SJCRH30 (cell line): ENCODE measurements around the gene TMEM221. TPM values are rescaled to one million over a fixed set of nuclear protein-coding genes. Genes with fewer than 3 reads are reported as not detected.

Experiments
- DNase-seq, 2 experiments: peaks; one replicate each; pipeline ENCODE4 v3.0.0-alpha.2; 2015 to 2020
- H3K27ac ChIP-seq: fragments of 250-450 bp; sonication (Bioruptor Pico); 2 replicates; pipeline ENCODE4 v1.5.1; 2020; ENCODE audit warnings: mild to moderate bottlenecking, moderate library complexity
- H3K27me3 ChIP-seq: fragments of 250-450 bp; sonication (Bioruptor Pico); 2 replicates; pipeline ENCODE4 v1.5.1; 2020; ENCODE audit warnings: mild to moderate bottlenecking, moderate library complexity
- H3K36me3 ChIP-seq: fragments of 250-450 bp; sonication (Bioruptor Pico); 2 replicates; pipeline ENCODE4 v1.5.1; 2020; ENCODE audit warnings: mild to moderate bottlenecking, moderate library complexity
- H3K4me1 ChIP-seq: fragments of 250-450 bp; sonication (Bioruptor Pico); 2 replicates; pipeline ENCODE4 v1.5.1; 2020; ENCODE audit warnings: mild to moderate bottlenecking, moderate library complexity
- H3K4me3 ChIP-seq: fragments of 250-450 bp; sonication (Bioruptor Pico); 2 replicates; pipeline ENCODE4 v1.5.1; 2020; ENCODE audit warnings: mild to moderate bottlenecking, moderate library complexity
- H3K9me3 ChIP-seq: fragments of 250-450 bp; sonication (Bioruptor Pico); replicated peaks from 2 replicates; pipeline ENCODE4 v1.5.1; 2020; ENCODE audit warnings: mild to moderate bottlenecking, moderate library complexity
- total RNA-seq: library from RNA; depleted of rRNA; stranded (reverse); fragments of >200 nt; shearing (Covaris generic); gene quantifications from 2 replicates; pipeline ENCODE4 v1.2.3, GENCODE V29; 2014; rRNA removed

Gene TMEM221
- total RNA-seq, result 0.10 TPM in 1 of 2 replicates, not detected in the other

DNA sequence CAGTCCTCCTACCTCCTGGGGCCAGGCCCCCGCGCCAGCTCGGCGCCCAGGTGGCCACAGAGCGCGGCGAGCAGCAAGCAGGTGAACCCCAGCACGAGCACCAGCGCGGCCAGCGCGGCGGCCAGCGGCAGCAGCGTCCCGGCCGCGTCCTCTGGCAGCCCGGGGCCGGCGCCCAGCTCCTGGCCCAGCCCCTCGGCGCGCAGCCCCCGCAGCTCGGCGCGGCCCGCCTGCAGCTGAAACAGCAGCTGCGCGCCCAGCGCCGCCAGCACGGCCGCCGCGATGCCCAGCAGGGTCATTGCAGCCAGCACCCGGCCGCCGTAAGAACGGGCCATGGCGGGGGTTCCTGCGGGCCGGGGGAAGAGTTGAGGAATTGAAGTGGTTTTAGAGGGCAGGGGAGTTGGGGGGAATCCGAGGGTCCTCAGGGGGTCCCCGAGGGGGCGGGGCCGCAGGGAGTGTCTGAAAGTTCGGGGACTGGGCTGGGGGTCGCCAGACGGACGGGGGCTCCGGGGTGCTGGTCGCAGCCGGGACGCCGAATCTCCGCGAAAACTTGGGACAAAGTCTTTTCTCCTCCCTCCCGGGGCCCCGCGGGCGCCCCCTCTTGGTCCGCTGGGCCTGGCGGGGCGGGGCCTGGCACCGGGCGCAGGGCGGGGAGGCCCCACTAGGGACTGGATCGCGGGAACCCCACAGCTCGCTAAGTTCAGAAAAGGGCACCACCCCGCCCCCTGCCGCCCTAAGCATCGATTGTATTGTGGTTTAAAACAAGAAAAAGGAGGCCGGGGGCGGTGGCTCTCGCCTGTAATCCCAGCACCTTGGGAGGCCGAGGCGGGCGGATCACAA is at the start of gene TMEM221:
TSS of gene TMEM221 (minus strand) at position 538 of the 837 bp plus-strand sequence. CDS start at position 332, 206 bp downstream.
- no peak within 1 kb of the TSS for H3K27ac ChIP-seq
- H3K4me1 ChIP-seq, result no peaks in the 10 kb centered on the region
- DNase-seq, result peak; percentile 59 to 62
- no peaks in the 10 kb centered on the region; the same call in 1 of the 2 replicates for H3K9me3 ChIP-seq
- peaks cover 8% of the 10 kb centered on the region for H3K27me3 ChIP-seq
- H3K36me3 ChIP-seq, result no peaks in the 10 kb centered on the region
- H3K4me3 ChIP-seq, result peak within 1 kb of the TSS; percentile 47

DNA sequence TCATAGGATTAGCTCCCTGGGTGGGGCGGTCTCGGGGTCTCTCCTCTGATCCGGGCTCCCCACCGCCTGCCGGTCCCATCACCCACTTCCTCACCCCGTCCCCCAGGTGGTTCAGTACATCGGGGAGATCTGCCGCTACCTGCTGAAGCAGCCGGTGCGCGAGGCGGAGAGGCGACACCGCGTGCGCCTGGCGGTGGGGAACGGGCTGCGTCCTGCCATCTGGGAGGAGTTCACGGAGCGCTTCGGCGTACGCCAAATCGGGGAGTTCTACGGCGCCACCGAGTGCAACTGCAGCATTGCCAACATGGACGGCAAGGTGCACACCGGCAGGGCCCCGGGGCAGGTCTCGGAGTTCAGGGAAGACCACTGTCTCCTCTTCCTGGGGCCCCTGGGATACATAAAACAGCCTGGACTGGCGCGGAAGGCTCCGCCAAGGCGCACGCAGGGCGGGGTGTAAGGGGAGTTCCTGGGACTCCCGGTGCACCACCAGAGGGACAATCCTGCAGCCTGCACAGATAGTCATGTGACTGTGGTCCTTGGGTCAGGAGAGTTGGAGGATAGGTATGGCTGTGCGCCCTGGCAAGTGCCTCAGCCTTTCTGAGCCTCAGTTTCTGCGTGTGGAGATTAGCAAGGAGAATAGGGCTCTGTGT is 48.8 kb upstream of the TMEM221 start:
- Histone ChIP-seq H3K36me3 (no peaks in the 10 kb centered on the region), H3K4me1 (peaks cover 9% of the 10 kb centered on the region), H3K27ac (no peak overlapping the region), H3K27me3 (no peaks in the 10 kb centered on the region), H3K9me3 (no peaks in the 10 kb centered on the region), H3K4me3 (no peak overlapping the region)
- DNase-seq, result no peak

DNA sequence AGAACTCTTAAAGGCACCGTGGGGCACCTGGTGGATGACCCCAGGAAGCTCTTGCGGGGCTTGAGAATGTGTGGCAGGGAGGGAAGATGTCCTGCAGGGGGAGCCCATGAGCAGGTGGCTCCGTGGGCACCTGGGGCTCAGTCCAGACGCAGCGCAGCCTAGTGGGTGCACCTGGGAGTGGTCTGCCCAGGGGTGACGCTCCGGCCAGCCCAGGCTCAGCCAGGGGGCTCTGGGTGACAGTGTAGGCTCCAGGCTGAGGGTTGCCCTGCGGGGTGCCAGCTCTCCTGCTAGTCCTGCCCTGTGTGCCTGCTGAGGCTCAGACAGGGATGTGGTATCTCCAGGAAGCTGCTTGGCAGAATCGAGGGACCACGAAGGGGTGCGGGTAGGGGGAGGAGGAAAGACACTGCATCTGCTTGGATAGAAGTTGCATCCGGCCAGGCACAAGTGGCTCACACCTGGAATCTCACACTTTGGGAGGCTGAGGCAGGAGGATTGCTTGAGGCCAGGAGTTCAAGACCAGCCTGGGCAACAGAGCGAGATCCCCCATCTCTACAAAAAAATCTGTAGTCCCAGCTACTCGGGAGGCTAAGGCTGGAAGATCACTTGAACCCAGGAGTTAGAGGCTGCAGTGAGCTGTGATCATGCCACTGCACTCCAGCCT is 48.0 kb upstream of the TMEM221 start:
- Histone ChIP-seq H3K36me3 (no peaks in the 10 kb centered on the region), H3K4me3 (no peak overlapping the region), H3K4me1 (peaks cover 9% of the 10 kb centered on the region), H3K9me3 (no peaks in the 10 kb centered on the region), H3K27me3 (no peaks in the 10 kb centered on the region), H3K27ac (peak overlapping the region; percentile 76)
- peak; percentile 86 to 96 for DNase-seq

DNA sequence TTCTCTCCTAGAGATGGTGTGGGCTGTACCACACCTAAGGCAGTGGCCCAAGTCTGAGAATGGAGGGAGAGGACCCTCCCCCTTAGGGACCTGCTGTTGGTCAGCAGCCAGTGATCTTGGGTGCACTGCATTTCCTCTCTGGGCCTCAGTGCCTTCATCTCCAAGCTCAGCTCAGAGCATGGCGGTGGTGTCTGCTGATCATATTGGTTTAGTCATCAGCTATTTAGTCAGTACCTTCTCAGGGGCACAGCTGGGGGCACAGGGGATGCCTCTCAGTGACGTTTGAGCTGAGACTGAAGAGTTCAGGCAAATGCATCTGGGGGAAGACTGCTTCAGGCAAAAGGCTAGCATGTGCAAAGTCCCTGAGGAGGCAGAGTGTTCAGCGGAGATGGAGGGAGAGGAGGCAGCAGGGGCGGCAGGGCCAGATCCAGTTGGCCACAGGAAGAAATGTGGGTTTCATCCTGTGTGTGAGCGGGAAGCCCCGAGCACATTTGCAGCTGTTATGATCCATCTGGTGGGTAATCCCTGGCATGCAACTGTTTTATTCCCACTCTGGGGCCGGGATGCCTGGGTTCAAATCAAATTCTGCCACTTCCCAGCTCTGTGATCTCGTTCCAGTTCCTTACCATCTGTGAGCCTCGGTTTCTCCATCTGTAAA is 47.3 kb upstream of the TMEM221 start:
- Histone ChIP-seq H3K27me3 (no peaks in the 10 kb centered on the region), H3K4me3 (no peak overlapping the region), H3K9me3 (no peaks in the 10 kb centered on the region), H3K27ac (peak overlapping the region; percentile 76), H3K4me1 (peaks cover 9% of the 10 kb centered on the region), H3K36me3 (no peaks in the 10 kb centered on the region)
- peak; percentile 92 to 93 for DNase-seq

DNA sequence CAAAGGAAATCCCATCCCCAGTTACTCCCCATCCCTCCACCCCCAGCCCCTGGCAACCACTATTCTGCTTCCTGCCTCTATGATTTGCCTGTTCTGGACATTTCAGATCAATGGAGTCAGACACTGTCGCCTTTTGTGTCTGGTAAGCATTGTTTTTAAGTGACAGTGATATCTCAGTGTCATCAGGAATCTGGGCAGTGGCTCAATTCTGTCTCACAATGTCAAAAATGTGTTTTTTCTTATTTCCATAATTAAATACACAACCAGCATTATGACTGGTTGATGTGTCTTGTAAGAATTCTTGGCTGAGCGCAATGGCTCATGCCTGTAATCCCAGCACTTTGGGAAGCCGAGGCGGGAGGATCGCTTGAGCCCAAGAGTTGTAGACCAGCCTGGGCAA is 42.8 kb upstream of the TMEM221 start:
- H3K36me3 ChIP-seq, result no peaks in the 10 kb centered on the region; the same call in 1 of the 2 replicates
- H3K4me1 ChIP-seq, result peaks cover 9% of the 10 kb centered on the region
- no peaks in the 10 kb centered on the region for H3K27me3 ChIP-seq
- no peak for DNase-seq
- H3K9me3 ChIP-seq, result no peaks in the 10 kb centered on the region
- H3K4me3 ChIP-seq, result no peak overlapping the region
- H3K27ac ChIP-seq, result no peak overlapping the region

DNA sequence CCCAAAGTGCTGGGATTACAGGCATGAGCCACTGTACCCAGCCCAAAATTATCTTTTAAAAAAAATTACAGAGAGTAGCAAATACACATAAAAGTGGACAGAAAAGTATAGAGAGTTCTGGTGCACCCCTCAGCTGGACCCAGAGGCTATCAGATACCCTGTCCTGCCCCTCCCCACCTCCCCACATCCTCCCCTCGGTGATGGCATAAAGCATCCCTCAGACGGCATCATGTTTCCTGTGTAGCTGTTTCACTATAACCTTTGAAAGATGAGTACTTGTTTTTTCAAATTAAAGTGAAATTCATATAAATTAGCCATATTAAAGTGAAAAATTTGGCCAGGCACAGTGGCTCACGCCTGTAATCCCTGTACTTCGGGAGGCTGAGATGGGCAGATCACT is 41.9 kb upstream of the TMEM221 start:
- no peak overlapping the region for H3K4me3 ChIP-seq
- H3K9me3 ChIP-seq, result no peaks in the 10 kb centered on the region
- H3K27ac ChIP-seq, result no peak overlapping the region
- DNase-seq, result no peak
- peaks cover 1% of the 10 kb centered on the region; the same call in 1 of the 2 replicates for H3K4me1 ChIP-seq
- no peaks in the 10 kb centered on the region; the same call in 1 of the 2 replicates for H3K36me3 ChIP-seq
- H3K27me3 ChIP-seq, result no peaks in the 10 kb centered on the region

DNA sequence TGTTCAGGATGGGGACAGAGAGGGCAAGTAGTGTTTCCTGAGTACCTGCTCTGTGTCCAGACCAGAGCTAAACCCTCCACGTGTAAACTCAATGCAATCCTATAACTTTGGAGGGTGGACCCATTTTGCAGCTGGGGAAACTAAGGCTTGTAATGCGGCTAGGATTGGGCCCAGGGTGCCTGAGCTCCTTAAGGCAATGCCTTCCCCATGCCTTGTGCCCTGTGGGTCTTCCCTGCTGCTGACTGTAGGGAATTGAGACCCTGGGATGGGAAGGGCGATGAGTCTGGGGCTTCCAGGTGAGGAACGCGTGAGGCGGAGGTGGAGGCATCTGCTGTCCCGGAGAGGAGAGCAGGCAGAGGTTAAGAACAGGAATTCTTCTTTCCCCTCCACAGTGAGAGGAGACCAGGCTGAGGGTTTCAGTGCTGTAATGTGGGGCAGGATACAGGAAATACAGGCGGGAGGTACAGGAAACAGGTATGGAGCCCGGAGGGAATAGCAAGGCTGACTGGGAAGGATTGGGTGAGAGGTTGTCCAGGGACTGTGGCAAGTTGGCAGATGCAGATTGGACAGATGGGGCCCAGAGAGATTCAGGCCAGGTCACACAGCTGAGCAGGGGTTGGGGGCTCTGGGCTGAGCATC is 41.0 kb upstream of the TMEM221 start:
- H3K36me3 ChIP-seq, result no peaks in the 10 kb centered on the region; the same call in 1 of the 2 replicates
- no peaks in the 10 kb centered on the region for H3K4me1 ChIP-seq
- H3K9me3 ChIP-seq, result no peaks in the 10 kb centered on the region
- no peak overlapping the region for H3K4me3 ChIP-seq
- no peaks in the 10 kb centered on the region for H3K27me3 ChIP-seq
- no peak overlapping the region for H3K27ac ChIP-seq
- DNase-seq, result no peak

DNA sequence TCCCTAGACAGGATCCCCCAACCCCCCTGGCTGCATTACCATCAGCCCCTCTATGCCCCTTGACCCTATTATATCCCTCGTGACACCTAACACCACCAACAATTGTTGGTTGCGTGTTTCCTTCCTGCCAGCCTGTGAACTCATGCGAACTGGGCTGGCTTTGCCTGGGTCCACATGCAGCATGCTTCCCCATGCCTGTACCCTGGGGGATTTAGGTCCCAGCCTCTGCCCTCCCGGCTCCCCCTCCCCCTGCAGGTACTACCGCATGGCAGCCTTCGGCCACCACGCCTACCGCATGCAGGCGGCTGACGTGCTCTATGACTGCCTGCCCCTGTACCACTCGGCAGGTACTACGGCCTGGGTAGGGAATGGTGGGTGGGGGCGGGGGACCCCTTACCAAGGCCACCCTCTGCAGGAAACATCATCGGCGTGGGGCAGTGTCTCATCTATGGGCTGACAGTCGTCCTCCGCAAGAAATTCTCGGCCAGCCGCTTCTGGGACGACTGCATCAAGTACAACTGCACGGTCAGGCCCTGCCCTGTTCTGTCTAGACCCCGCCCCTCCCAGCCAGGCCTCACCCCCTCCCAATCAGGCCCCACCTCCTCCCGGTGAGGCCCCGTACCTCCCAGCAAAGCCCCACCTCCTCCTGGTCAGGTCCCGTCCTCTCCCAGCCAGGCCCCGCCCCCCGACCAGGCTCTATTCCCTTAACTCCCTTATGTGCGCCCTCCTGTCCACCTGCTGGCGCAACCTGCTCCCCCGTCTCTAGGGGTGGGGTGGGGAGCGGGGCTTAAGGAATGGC is 40.3 kb upstream of the TMEM221 start:
- Histone ChIP-seq H3K4me1 (no peaks in the 10 kb centered on the region), H3K27ac (no peak overlapping the region), H3K4me3 (no peak overlapping the region), H3K36me3 (no peaks in the 10 kb centered on the region; the same call in 1 of the 2 replicates), H3K9me3 (no peaks in the 10 kb centered on the region), H3K27me3 (no peaks in the 10 kb centered on the region)
- peak; percentile 59 for DNase-seq

DNA sequence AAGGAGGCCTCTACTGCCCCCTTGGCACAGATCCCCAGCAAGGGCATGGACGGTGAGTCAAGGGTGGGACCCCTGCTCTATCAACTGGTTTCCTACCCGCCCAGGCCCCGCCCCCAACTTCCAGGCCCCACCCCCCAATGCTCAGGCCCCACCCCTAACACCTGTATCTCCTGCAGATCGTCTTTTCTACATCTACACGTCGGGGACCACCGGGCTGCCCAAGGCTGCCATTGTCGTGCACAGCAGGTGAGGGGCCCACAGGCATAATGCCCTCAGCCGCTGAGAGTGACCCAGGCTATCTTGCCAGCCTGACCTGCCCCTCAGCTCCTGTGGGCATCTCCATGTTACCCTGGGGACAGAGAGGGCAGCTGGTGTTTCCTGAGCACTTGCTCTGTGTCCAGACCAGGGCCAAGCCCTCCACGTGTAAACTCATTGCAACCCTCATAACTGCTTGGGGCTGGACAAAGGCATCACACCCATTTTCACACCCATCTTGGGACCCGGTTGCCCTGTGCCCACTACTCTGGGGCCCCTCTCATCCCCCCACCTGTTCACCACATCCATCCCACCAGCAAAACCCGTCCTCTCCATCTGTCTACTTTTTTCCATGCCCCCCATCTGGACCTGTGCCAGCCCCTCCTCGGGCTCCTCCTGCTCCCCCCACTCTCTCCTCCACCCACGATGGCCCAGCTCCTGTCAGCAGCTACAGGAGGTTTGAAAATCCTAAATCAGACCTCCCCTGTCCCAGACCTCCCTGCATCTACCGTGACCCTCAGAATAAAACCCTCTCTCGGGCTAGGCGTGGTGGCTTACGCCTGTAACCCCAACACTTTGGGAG is 39.0 kb upstream of the TMEM221 start:
- no peaks in the 10 kb centered on the region for H3K4me1 ChIP-seq
- no peak for DNase-seq
- no peak overlapping the region for H3K4me3 ChIP-seq
- H3K36me3 ChIP-seq, result no peaks in the 10 kb centered on the region; the same call in 1 of the 2 replicates
- H3K27ac ChIP-seq, result no peak overlapping the region
- H3K9me3 ChIP-seq, result no peaks in the 10 kb centered on the region
- H3K27me3 ChIP-seq, result no peaks in the 10 kb centered on the region

DNA sequence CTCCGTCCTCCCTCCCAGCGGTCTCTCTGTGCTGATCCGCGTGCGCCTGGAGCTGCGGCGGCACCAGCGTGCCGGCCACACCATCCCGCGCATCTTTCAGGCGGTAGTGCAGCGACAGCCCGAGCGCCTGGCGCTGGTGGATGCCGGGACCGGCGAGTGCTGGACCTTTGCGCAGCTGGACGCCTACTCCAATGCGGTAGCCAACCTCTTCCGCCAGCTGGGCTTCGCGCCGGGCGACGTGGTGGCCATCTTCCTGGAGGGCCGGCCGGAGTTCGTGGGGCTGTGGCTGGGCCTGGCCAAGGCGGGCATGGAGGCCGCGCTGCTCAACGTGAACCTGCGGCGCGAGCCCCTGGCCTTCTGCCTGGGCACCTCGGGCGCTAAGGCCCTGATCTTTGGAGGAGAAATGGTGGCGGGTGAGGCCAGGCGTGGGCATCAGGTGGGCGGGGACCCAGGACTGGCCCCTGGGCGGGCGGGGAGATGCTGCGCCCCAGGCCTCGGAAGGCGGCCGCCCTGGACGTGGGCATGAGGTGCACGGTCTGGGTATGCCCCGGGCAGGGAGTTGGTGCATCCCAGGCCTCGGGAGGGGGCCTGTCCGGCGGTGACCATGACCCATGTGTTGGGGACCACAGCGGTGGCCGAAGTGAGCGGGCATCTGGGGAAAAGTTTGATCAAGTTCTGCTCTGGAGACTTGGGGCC is 38.2 kb upstream of the TMEM221 start:
- no peak for DNase-seq
- Histone ChIP-seq H3K4me1 (no peaks in the 10 kb centered on the region), H3K4me3 (no peak overlapping the region), H3K36me3 (no peaks in the 10 kb centered on the region; the same call in 1 of the 2 replicates), H3K27me3 (no peaks in the 10 kb centered on the region), H3K27ac (no peak overlapping the region), H3K9me3 (no peaks in the 10 kb centered on the region)

DNA sequence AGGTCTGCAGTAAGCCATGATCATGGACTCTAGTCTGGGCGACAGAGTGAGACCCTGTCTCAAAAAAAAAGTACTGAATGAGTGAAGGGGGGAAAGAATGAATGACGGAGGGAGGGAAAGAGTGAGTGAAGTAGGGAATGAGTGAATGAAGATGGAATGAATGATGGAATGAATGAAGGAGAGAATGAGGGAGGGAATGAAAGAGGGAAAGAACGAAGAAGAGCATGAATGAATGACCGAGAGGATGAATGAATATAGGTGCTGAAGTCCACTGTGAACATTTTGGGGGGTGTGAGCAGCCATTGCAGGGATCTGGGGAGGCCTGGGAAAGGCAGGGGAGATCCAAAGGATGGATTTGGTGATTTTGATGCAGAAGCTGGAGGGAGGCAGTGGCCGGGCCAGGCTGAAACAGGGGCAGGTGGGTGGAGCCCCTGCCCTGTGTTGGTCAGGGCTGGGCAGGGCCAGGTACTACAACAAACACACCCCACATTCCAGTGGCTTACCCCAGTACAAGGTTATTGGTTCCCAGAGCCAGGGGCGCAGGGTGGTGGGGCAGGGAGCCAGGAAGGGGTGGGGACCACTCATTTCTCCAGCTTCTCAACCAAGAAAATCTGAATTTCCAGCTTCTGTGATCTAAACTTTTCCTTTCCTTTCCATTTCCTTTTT is 36.2 kb upstream of the TMEM221 start:
- no peaks in the 10 kb centered on the region for H3K4me1 ChIP-seq
- H3K9me3 ChIP-seq, result no peaks in the 10 kb centered on the region
- DNase-seq, result no peak
- no peak overlapping the region for H3K27ac ChIP-seq
- H3K36me3 ChIP-seq, result no peaks in the 10 kb centered on the region; the same call in 1 of the 2 replicates
- no peak overlapping the region for H3K4me3 ChIP-seq
- H3K27me3 ChIP-seq, result no peaks in the 10 kb centered on the region

DNA sequence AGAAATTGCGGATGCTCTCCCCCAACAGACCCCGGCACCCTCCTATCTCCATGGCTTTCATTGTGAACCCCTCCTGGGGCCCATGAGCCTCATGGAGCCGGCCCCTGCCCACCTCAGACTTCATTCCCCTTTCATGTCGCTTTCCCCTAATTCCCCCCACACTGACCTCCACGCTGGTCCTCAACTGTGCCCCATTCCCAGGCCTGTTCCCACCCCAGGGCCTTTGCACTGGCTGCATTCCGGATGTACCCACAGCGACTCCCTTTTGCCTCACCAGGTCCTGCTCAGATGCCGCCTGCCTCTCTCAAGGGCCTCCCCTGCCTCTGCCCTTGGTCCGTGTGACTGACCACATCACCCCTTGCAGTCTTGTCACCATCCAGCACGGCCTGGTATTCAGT is 35.1 kb upstream of the TMEM221 start:
- Histone ChIP-seq H3K27me3 (no peaks in the 10 kb centered on the region), H3K9me3 (no peaks in the 10 kb centered on the region), H3K4me1 (no peaks in the 10 kb centered on the region), H3K27ac (no peak overlapping the region), H3K4me3 (no peak overlapping the region), H3K36me3 (no peaks in the 10 kb centered on the region)
- DNase-seq, result no peak
